Measurements from ENCODE around the gene UNG.

DNA sequence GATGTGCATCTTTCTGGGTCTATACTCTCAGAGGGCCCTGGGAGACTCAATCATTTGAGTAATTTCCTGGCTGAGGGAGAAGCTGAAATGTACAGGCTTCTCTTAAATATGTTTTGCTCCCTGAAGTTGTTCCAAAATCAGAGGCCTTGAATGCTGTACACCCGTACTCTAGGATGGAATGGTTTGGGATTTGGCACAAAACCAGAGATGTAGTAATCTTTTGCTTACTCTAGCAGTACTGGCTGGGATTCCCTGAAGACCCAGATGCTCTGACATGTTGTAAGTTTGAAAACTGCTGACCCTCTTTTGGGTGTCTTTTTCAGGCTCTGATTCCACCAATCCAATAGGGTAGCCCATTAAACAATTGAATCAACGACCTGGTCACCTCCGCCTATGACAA, 29.4 kb downstream of the UNG start:
- TF ChIP-seq, protein P1, sequence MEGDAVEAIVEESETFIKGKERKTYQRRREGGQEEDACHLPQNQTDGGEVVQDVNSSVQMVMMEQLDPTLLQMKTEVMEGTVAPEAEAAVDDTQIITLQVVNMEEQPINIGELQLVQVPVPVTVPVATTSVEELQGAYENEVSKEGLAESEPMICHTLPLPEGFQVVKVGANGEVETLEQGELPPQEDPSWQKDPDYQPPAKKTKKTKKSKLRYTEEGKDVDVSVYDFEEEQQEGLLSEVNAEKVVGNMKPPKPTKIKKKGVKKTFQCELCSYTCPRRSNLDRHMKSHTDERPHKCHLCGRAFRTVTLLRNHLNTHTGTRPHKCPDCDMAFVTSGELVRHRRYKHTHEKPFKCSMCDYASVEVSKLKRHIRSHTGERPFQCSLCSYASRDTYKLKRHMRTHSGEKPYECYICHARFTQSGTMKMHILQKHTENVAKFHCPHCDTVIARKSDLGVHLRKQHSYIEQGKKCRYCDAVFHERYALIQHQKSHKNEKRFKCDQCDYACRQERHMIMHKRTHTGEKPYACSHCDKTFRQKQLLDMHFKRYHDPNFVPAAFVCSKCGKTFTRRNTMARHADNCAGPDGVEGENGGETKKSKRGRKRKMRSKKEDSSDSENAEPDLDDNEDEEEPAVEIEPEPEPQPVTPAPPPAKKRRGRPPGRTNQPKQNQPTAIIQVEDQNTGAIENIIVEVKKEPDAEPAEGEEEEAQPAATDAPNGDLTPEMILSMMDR (IDR thresholded peaks at IDR 0.05): no peak
- TF ChIP-seq EP300 (IDR thresholded peaks at IDR 0.05; ENCODE audit: low read depth) (no peak), POLR2A (IDR thresholded peaks at IDR 0.05) (no peak)
